Caco-2 (cell line): Measurements from ENCODE around the gene ABLIM2. TPM values are rescaled to one million over a fixed set of nuclear protein-coding genes. Genes with fewer than 3 reads are reported as not detected.
A peak's percentile ranks its signal among the peaks of the same experiment; 100 is the strongest.

Experiments used
- BruUV-seq: library from RNA; stranded (reverse); fragments of 400-500 nt; replicated peaks from 2 replicates; lab custom pipeline; 2021; lab: Mats Ljungman, UMichigan
- CTCF ChIA-PET: fragments of 300-600 bp; sonication (Branson Sonifier 250); formaldehyde crosslinking; loops from one replicate; lab custom pipeline; 2022; ENCODE audit warnings: antibody characterized with exemption; lab: Charles Lee
- POLR2A ChIA-PET: fragments of 300-600 bp; sonication (Branson Sonifier 250); formaldehyde crosslinking; loops from one replicate; lab custom pipeline; 2022; ENCODE audit warnings: antibody characterized with exemption; lab: Charles Lee
- DNase-seq, 2 experiments: peaks; one replicate each; pipeline versions ENCODE4 v3.0.0 to v3.0.0-alpha.2; 2020 to 2022
- H3K27me3 ChIP-seq: replicated peaks from 2 replicates; pipeline ENCODE4 v1.6.0; 2011; ENCODE audit warnings: low read length; ENCODE audit not compliant: control insufficient read depth, insufficient read depth
- H3K36me3 ChIP-seq: 2 replicates; pipeline ENCODE4 v1.5.1; 2011; ENCODE audit warnings: low read length; ENCODE audit not compliant: control insufficient read depth, insufficient read depth
- H3K4me1 ChIP-seq: fragments of 250-450 bp; sonication (Bioruptor Pico); 2 replicates; pipeline ENCODE4 v1.5.1; 2020; ENCODE audit warnings: mild to moderate bottlenecking
- H3K4me3 ChIP-seq: 2 replicates; pipeline ENCODE4 v1.5.1; 2011; ENCODE audit warnings: low read depth, mild to moderate bottlenecking, control low read depth, low read length
- H3K9me3 ChIP-seq: fragments of 250-450 bp; sonication (Bioruptor Pico); 2 replicates; pipeline ENCODE4 v1.5.1; 2020; ENCODE audit warnings: mild to moderate bottlenecking, moderate library complexity
- H3K27ac Mint-ChIP-seq: one replicate; pipeline ENCODE4 v1.8.0; 2022; ENCODE audit warnings: mixed read lengths; ENCODE audit not compliant: unreplicated experiment
- H3K27me3 Mint-ChIP-seq: one replicate; pipeline ENCODE4 v1.8.0; 2022; ENCODE audit warnings: mixed read lengths; ENCODE audit not compliant: insufficient read depth, unreplicated experiment
- H3K36me3 Mint-ChIP-seq: one replicate; pipeline ENCODE4 v1.8.0; 2022; ENCODE audit warnings: mild to moderate bottlenecking, mixed read lengths; ENCODE audit not compliant: insufficient read depth, unreplicated experiment
- H3K4me1 Mint-ChIP-seq: one replicate; pipeline ENCODE4 v1.8.0; 2022; ENCODE audit warnings: low read depth, mixed read lengths; ENCODE audit not compliant: unreplicated experiment
- H3K4me3 Mint-ChIP-seq: one replicate; pipeline ENCODE4 v1.8.0; 2022; ENCODE audit warnings: mild to moderate bottlenecking, moderate library complexity, mixed read lengths; ENCODE audit not compliant: unreplicated experiment
- H3K9me3 Mint-ChIP-seq: one replicate; pipeline ENCODE4 v1.8.0; 2022; ENCODE audit warnings: mixed read lengths; ENCODE audit not compliant: unreplicated experiment
- intact Hi-C: fragments of 100-400 bp; cut with micrococcal nuclease; formaldehyde crosslinking; loops from one replicate; pipeline ENCODE4 v1.10.0; 2022; ENCODE audit not compliant: unreplicated experiment
- total RNA-seq: library from RNA; stranded (reverse); gene quantifications from 2 replicates; pipeline ENCODE4 v1.2.3, GENCODE V29; 2022
- TF ChIP-seq, protein P1 (sequence below), 2 experiments: fragments of 200-600 bp in 1 of 2; IDR thresholded peaks; 1 replicate in 1 of 2; 2 replicates in 1 of 2; pipeline versions ENCODE4 v1.5.1 to v1.8.0; 2011 to 2022; ENCODE audit warnings: antibody characterized with exemption in 1 of 2, control low read depth in 1 of 2, inconsistent platforms in 1 of 2, low read depth in 1 of 2, low read length in 1 of 2, mild to moderate bottlenecking in 1 of 2, moderate library complexity in 1 of 2; ENCODE audit not compliant: insufficient read depth in 1 of 2, severe bottlenecking in 1 of 2, unreplicated experiment in 1 of 2

Gene ABLIM2
- total RNA-seq, 1 experiment from 2014 or later, result 0.23 TPM

DNA sequence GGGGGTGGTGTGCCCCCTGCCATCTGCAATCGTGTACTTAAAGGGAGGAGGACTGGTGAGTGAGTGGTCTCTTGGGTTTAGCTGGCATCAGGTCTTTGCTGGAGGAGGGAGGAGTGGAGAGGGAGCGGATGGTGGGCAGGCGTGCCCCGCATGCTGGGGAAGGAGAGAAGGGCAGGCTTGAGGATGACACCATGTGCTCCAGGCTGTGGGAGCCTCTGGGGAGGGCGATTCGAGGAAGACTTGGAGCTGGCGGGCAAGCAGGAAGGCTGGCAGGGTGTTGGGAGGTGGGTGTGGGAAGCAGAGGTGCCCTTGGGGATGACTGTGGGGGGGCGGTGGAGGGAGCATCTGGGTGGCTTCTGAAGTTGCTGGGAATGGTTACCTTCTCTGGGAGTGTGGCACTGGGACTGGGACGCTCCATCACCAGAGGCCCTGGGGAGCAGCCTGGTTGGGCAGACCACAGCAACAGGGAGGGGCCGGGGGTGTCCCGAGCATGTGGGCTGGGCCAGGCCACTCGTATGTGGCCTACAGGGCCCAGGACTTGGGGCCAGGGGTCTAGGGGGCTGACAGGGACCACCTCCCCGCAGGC, 188.2 kb downstream of the ABLIM2 start:
- Histone ChIP-seq H3K4me1 (peaks cover 55% of the 10 kb centered on the region), H3K4me3 (no peak overlapping the region), H3K9me3 (no peaks in the 10 kb centered on the region), H3K27me3 (no peaks in the 10 kb centered on the region), H3K36me3 (no peaks in the 10 kb centered on the region)
- BruUV-seq, result no TSS peak
- H3K27me3 Mint-ChIP-seq, result no peaks in the 10 kb centered on the region
- H3K4me3 Mint-ChIP-seq, result peak overlapping the region; percentile 36
- no peaks in the 10 kb centered on the region for H3K9me3 Mint-ChIP-seq
- H3K4me1 Mint-ChIP-seq, result peaks cover 38% of the 10 kb centered on the region
- ChIA-PET CTCF (no interaction called here), POLR2A (no interaction called here)
- H3K36me3 Mint-ChIP-seq, result peaks cover 19% of the 10 kb centered on the region
- intact Hi-C loops, result no loop called here
- TF ChIP-seq, protein P1, sequence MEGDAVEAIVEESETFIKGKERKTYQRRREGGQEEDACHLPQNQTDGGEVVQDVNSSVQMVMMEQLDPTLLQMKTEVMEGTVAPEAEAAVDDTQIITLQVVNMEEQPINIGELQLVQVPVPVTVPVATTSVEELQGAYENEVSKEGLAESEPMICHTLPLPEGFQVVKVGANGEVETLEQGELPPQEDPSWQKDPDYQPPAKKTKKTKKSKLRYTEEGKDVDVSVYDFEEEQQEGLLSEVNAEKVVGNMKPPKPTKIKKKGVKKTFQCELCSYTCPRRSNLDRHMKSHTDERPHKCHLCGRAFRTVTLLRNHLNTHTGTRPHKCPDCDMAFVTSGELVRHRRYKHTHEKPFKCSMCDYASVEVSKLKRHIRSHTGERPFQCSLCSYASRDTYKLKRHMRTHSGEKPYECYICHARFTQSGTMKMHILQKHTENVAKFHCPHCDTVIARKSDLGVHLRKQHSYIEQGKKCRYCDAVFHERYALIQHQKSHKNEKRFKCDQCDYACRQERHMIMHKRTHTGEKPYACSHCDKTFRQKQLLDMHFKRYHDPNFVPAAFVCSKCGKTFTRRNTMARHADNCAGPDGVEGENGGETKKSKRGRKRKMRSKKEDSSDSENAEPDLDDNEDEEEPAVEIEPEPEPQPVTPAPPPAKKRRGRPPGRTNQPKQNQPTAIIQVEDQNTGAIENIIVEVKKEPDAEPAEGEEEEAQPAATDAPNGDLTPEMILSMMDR (IDR thresholded peaks at IDR 0.05; ENCODE audit: insufficient read depth in 1 of 2, low read depth in 1 of 2, low read length in 1 of 2, severe bottlenecking in 1 of 2, unreplicated experiment in 1 of 2), result no peak
- H3K27ac Mint-ChIP-seq, result peak overlapping the region; percentile 97
- no peak for DNase-seq

DNA sequence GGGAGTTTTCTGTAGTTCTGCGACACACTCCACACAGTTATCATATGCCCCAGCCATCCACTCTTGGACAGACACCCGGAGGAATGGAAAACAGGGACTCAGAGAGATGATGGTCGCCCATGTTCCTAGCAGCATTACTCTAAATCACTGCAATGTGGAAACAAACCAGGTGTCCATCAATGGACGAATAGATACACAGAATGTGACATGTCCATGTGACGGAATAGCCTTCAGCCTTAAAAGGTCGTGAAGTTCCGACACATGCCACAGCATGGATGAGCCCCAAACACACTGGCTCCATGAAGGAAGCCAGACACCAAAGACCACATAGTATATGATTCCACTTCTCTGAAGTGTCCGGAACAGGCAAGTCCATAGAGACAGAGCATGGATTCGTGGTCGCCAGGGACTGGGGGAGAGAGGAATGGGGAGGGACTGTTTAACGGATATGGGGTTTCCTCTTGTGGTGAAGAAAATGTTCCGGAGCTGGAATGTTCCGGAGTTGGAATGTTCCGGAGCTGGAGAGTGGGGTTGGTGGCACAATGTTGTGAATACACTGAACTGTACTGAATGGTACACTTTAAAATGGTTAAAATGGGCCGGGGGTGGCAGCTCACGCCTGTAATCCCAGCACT, 190.2 kb downstream of the ABLIM2 start:
- Mint-ChIP-seq H3K9me3 (no peaks in the 10 kb centered on the region), H3K4me1 (peaks cover 39% of the 10 kb centered on the region), H3K27ac (no peak overlapping the region), H3K27me3 (no peaks in the 10 kb centered on the region), H3K4me3 (no peak overlapping the region), H3K36me3 (peaks cover 16% of the 10 kb centered on the region)
- intact Hi-C loops, result no loop called here
- no peaks in the 10 kb centered on the region for H3K36me3 ChIP-seq
- no peaks in the 10 kb centered on the region for H3K27me3 ChIP-seq
- TF ChIP-seq, protein P1 (IDR thresholded peaks at IDR 0.05; ENCODE audit: insufficient read depth in 1 of 2, low read depth in 1 of 2, low read length in 1 of 2, severe bottlenecking in 1 of 2, unreplicated experiment in 1 of 2), result no peak
- ChIA-PET CTCF (no interaction called here), POLR2A (no interaction called here)
- H3K4me1 ChIP-seq, result peaks cover 52% of the 10 kb centered on the region
- no peaks in the 10 kb centered on the region for H3K9me3 ChIP-seq
- no peak for DNase-seq
- BruUV-seq, result no TSS peak
- no peak overlapping the region for H3K4me3 ChIP-seq

DNA sequence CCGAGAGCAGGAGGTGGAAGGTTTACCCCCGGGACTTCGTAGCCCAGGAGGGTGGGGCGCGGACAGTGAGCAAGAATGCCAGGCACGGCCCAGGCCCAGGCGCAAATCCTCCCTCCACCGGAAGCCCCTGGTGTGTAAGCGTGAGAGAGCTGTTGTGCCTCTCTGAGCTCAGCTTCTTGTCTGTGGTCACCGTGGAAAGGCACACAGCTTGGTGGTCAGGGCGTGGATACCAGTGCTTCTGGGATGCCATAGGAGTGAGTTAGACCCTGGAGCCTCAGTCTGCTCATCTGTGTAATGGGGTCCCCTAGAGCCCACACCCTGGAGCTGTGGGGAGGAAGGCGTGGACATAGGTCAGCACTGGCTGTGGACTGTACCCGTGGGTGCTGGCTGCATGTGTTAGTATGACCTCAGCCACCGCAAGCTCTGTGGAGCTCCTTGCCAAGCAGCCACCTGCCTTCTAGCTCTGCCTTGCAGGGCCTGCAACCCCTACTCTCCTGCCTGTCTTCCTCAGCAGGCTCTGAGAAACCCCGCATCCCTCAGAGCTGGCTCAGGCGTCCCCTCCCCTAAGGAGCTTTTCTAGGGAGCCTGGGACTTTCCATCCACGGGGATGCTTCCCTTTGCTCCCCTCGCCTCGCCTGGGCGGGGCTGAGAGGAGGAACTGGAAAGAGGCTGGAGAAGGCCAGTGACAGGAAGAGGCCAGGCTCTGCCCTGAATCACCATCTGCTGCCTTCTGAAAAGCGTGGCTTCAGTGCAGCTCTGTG, 190.9 kb downstream of the ABLIM2 start:
- no peak overlapping the region for H3K27ac Mint-ChIP-seq
- H3K36me3 ChIP-seq, result no peaks in the 10 kb centered on the region
- no peak overlapping the region for H3K4me3 Mint-ChIP-seq
- no TSS peak for BruUV-seq
- intact Hi-C loops, result no loop called here
- no peaks in the 10 kb centered on the region for H3K9me3 Mint-ChIP-seq
- H3K9me3 ChIP-seq, result no peaks in the 10 kb centered on the region
- CTCF ChIA-PET, result interaction anchor here (0.6 kb wide), 1 partner anchor 163 kb away, joined by 4 read pairs; no protein-coding TSS in a partner anchor
- H3K27me3 ChIP-seq, result no peaks in the 10 kb centered on the region
- POLR2A ChIA-PET, result no interaction called here
- H3K27me3 Mint-ChIP-seq, result no peaks in the 10 kb centered on the region
- peaks cover 45% of the 10 kb centered on the region for H3K4me1 ChIP-seq
- DNase-seq, result no peak
- TF ChIP-seq, protein P1 (IDR thresholded peaks at IDR 0.05; ENCODE audit: insufficient read depth in 1 of 2, low read depth in 1 of 2, low read length in 1 of 2, severe bottlenecking in 1 of 2, unreplicated experiment in 1 of 2), result no peak
- peaks cover 32% of the 10 kb centered on the region for H3K4me1 Mint-ChIP-seq
- H3K4me3 ChIP-seq, result no peak overlapping the region
- H3K36me3 Mint-ChIP-seq, result peaks cover 9% of the 10 kb centered on the region
